ENCODE measurements around the gene CPNE4.
"Not testable (repeated sequence)": the region's sequence is repeated elsewhere in the genome, so short reads cannot be mapped to it uniquely, and the experiment has no call there.

CPNE4 gene

DNA sequence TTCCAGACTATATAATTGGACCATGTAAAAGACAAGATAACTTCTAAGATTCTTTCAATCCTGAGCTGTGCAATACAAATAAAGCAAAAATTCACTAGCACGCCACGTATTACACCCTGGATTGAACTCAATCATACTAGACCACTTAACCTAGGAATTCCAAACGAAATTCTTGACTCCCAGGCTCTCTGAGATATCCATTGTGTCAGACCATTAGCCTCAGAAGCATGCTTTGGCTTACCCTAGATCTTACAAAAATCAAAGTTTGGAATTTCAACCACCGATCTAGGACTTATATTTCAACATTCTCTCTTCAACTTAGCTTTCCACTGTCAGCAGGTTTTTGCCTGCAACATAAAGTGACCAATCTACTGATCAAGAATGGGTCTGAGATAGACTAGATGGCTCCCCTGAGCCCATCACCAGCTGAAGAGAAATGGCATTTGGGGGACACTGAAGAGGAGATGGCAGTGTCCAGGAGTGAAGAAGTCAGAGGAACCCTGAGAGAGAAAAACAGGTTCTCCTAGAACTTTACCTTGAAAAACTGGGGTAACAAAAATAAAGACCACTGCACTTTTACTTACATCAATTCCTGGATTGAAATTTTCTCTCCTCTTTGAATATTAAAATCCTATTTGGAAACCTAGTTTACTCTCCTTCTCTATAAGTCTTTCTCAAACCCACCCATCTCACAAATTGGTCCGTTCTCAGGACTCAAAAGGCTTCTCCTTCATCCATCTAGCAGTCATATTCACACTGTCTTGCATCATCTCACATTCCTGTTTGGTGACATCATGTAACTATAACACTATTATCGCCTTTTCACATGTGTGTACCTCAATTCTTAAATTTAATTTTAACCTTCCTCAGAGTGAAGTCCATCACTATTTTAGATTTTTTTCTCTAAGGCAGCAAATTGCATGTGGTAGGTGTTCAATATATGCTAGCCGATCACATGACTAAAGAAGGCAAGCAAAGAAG is 18.5 kb downstream of the CPNE4 start:
- DNase-seq: no peak

DNA sequence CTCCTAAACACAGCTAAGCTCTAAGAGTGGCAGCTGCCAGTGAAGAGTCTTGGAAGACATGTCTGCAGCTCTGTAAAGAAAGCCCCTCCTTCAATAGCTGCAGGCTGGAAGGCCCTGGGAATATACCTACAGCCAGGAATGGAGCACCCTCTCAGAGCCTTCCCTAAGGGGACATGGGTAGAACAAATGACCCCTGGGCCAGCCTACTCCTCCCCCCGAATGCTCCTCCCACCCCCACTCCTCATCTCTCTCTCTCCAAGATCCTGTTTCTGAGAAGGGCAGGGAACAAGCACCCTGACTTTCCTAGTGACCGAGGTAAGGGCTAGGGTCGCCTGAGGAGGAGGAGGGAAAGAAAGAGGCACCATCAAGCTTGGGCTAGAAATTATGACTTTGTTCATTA is 20.7 kb downstream of the CPNE4 start:
- DNase-seq: no peak

DNA sequence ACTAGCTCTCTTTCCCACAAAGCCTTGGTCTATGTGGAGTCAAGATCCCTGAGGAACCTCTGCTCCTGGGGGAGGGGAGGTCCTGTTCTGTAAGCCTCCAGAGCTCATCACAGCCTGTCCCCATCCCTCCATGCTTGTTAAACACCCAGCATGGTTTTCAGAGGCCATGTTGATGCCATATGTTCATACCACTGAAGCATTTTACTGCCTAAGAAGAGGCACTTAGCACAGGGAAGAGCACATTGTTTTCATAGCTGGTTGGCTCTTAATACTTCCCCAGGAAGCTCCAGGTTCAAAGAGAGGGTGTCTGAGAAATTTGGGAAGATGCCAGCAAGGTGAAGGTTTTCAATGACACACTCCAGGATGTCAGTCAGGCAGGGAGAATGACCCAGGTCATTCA is 25.6 kb downstream of the CPNE4 start:
- peak; percentile 17 for DNase-seq

DNA sequence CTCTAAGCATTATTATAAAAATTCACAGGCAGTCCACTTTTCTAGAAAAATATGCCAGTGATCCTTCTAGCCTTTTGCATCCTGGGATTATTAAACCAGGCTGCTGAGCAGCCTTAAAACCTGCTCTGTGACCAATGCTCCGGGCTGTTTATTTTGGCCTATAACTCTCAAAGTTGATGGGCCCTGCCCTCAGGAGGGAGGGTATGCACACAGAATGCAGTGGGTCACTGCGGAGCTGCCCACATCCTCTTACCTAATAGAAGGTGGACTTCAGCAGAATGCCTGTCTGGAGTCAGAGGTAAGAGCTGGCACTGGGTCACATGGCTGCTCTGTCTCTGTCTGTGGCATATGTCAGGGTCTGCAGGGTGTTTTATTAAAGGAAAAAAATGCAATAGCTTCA is 26.0 kb downstream of the CPNE4 start:
- DNase-seq: no peak

DNA sequence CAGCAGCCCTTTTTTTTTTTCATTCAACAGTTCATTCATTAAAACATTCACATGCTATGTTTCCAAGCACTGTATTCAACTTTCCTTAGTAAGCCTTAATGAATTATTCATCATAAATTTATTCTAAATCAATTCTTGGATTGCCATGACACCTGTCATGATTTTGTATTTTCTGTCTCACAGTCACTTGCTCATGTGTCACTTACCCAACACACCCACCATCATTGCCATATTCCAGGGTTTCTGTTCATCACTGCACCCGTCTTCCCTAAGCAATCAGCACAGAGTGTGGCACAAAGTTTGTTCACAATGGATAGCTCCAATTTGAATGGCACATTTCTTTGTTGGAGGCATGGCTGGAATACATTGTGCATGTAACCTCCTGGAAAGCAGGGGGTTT is 27.2 kb downstream of the CPNE4 start:
- DNase-seq: no peak

DNA sequence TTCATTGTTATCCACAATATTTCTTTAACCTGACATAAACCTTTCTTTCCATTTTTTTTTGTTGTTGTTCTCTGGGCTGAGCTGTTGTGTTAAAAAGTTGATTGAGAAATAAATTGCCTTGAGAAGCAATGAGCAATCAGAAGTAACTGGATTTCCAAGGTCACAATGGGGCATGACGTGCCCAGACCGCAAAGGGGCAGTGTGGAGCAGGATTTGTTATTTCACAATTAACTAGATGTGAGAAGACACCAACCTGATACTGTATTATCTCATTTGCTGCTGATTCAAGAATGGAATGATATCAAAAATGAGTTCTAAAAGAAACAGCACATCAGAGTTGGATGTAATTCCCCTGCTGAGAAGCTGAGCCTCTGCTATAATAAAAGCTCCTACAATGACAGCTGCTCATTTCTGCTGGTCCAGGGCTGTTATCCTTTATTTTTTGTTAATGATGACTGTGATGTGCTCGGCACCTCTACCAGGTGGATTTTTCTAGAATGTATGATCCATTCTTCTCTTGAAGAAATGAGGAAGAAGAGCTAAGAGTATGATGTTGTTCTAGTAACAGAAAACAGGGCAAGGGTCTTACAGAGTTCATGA is 28.1 kb downstream of the CPNE4 start:
- peak; percentile 30 for DNase-seq

DNA sequence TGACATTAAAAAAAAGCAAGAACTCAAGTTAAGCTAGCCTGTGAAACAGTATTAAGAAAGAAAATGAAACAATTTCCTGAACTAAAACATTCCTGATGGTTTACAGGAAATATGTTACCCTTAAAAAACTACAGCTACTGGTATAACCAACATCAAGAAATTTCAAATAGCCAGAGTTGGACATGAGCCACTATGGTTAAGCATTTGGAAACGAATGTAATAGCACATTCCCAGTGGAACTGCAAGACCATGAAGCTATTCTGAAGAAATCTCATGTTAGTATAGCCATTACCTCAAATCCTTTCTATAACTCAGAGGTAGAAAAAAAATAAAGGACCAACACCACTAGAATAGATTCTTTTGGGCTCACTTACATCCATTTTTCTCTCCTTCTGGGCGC is 30.2 kb downstream of the CPNE4 start:
- DNase-seq: no peak

DNA sequence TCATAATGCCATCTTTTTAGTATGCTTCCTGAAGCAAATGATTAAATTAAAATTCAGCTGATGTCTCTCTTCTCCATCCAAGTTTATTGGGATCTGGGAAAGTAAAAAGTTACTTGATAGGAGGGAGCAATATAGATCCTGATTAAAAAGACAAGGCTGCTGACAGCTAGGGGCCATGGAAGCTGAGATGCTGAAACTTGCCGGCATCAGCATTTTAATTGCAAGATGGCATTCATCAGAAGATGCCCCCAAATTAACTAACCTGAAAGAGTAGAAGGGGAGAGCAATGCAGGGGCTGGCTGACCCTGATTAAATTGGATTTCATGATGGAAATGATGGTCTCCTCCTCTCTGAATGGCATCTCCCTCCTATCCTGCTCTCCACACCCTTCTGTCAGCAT is 31.1 kb downstream of the CPNE4 start:
- DNase-seq: no peak

DNA sequence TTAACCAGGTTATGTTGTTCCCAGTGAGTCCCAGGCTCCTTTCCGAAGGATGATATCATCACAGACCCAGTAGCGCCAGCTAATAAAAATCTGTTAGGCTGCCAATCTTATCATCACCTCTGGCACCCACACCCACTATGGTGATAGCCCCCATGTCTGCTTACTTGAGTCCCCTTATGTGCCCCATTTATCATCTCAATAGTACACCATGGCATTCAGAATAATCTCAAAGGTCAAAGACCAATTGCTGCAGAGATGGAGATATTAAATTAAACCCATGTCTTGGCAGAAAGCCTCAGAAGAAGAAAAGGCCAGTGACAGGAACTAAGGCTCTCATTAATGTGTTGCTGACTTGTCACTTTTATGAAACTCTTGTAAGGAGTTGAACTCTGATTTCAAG is 32.8 kb downstream of the CPNE4 start:
- no peak for DNase-seq

DNA sequence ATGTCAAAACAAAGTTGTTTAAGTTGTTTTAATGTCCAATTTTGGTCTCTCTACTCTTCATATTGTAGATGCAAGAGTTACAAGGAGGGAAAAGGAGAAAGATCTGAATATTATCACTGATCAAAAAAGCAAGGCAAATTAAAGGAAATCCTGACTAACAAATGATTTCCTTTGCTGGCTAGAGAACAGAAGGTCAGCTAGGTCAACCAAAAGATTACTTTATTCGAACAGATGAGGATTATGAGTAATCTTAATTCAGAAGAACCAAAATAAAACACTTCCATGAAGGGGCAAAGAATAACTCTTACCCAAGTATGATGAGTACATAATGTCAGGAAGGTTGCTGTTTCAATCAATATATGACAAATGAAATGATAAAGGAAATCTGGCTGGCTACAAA is 33.8 kb downstream of the CPNE4 start:
- DNase-seq: no peak

DNA sequence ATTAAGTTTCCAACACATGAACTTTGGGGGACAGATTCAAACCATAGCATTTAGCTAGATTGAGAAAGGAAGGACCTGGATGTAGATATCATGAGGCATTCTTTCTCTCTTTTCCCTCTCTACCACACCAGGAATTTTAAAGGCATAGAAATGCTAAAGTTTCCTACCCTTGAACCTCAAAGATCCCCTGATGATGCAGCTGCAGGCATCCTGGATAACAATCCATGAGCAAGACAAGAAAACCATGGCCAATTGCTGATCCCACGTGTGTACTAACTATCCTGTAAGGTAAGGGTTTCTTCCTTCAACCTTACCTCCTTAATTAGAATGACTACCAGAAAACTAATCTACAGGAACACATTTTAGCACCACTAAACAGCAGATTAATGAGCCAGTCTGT is 36.8 kb downstream of the CPNE4 start:
- DNase-seq: no peak

DNA sequence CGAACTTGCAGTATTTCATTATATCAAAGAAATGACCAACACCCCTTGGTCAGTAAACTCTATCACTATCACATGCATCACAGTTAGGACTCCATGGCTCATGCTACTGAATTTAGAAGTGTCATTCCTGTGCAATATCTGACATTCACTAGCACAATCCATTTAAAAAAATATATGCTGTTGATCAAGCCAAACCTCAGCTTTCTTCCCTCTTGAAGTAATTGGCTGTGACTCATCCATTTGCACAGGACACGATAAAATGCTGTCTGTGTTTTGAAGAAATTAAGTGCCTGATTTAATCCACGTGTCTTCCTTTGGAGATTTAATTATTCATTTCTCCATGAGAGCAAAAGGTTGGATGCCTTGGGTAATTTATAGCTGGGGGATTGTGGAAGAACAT is 38.9 kb downstream of the CPNE4 start:
- no peak for DNase-seq

DNA sequence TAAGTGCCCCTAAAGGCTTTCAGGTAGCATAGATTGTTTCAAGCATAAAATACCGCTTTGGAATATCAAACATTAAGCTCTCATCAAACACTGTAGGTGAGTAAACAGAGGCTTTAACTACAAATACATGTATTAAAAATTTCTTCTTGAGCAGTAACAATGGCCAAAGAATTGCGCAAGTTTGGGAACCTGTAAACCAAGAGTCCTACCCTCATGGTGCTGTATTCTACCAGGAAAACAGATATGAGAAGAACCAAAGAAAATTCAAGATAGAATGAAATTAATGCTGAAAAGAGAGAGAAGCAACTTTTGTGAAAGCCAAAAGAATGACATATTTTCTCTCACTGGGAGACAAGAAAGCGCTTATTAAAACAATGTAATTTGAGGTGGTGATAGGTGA is 45.5 kb downstream of the CPNE4 start:
- no peak for DNase-seq

DNA sequence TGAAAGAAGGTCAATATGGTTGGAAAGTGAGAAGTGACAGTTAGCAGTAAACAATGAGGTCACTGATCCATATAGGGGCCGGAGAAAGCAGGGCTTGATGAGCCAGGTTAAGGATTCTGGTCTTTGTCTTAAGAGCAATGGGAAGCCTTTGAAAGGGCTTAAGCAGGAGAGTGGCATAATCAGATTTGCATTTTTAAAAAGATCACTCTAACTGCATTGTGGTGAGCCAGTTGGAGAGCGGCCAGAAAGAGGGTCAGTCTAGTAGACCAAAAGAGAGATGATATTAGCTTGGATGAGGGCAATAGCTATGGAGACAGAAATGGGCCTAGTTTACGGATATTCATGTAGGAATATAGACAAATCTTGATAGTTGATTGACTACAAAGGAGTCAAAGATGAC is 46.6 kb downstream of the CPNE4 start:
- no peak for DNase-seq

DNA sequence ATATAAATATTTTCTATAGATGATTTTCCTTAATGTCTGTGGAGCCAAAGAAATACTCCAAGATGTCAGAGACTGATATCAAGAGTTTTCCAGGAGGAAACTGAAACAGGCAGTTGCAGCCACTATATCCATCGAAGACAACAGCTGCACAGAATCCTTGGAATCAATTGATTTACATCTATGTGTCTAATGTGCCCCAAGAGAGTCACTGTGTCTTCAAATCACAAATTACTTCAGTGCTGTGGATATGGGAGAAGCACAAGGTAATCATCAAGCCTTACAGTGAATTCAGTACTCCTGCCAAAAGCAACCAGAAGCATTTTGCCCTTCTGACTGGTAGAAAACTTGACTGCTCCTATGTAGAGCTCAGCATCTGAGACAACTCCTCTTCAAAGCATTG is 51.1 kb downstream of the CPNE4 start:
- no peak for DNase-seq

DNA sequence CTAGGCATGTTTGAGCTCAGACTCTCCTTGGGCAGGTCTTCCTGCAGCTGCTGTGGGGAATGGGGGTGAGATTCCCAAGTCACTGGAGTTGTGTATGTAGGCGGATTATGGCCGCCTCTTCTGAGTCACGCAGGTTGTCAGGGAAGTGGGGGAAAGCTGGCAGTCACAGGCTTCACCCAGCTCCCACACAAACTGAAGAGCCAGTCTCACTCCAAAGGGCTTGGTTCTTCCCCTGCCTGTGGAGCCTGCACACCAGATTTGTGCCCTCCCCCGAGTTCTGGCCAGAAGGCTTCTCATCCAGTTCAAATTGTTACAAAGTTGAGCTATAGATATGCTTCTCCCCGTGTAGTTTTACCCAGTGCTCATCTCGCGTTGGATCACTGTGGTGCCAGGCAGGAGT is 53.5 kb downstream of the CPNE4 start:
- no peak for DNase-seq

DNA sequence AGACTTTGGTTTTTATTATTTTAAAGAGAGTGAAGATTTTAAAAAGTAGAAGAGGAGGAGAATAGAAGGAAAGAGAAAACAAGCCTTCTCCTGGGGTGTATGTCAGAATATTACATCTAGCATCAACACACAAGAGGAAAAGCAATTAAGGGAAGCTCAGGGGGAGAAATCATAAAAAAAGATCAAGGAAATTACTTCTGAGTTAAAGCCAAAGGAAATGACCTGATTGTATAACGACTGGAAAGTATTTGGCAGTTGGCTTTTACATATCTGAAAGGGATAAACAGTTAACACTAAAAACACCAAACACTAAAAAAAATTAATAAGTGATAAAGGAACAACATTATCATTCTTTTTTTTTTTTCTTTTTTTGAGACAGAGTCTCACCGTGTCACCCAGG is 58.4 kb downstream of the CPNE4 start:
- no peak for DNase-seq

DNA sequence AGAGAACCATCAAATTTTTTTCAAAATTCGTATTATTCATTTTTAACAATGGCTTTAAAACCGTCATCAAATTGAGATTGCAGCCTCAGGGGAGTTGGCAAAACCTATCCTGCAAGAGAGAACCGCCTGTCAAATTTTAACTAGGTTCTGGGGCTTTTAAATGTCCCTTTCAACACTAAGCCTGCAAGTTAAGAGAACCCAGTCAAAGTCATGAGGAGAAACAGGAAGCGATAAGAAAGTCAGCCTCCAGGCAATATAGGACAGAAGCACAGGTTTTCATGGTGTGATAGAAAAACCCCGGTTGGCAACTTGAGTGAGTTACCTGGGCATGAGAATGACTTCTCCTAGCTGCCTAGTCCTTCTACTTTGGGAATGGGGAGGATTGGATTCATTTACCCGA is 59.8 kb downstream of the CPNE4 start:
- no peak for DNase-seq

DNA sequence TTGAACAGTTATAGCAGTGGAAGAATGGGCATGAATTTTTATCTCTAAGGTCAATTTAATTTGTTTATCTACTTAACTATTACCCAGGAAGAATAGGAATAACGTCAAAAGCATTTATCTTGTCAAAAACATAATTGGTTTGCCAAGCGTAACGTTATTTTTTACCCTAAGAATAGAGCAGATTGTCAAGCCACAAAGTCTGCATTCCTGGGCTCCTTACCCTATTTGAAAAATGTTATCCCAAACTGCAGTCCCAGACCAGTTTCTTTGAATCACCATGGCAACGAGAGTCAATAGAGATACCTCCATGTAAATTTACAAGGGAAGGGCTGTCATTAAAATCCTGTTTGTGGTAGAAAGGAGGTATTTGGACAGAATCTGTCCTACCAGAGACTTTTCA is 61.1 kb downstream of the CPNE4 start:
- peak; percentile 35 for DNase-seq

DNA sequence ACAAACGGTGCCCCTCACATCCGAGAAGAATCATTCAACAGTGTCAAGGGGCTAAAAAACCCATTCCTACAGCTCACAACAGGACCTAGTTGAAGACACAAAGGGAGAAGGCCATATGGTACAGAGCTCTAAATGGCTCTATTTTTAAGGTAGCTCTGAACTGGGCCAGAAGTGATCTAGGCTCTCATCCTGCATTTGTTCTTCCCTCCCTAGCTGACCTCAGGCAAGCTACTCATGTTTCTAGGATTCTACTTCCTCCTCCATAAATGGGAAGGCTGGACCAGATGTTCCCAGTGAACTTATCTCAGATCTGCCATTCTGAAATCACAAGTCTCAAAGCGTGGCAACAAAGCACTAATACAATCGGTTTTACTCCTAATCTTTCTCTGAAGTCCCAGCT is 62.3 kb downstream of the CPNE4 start:
- DNase-seq: no peak

DNA sequence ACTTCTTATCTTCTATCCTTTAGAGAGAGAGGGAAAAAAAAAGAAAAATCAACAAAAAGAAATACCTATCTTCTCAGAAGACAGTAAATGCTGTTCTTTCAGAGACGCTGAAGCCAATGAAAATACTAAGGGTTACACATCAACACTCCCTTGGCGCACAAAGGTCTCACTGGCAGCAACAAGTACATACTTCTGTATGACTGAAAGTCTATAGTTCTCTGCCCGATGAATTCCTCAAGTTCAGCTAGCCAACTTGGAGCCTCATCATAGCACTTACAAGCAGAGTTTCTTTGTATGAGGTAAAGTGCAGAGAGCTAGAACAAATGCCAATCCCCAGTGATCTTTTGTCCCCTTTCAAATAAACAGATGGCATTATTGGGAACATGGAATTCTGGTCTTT is 62.7 kb downstream of the CPNE4 start:
- no peak for DNase-seq

DNA sequence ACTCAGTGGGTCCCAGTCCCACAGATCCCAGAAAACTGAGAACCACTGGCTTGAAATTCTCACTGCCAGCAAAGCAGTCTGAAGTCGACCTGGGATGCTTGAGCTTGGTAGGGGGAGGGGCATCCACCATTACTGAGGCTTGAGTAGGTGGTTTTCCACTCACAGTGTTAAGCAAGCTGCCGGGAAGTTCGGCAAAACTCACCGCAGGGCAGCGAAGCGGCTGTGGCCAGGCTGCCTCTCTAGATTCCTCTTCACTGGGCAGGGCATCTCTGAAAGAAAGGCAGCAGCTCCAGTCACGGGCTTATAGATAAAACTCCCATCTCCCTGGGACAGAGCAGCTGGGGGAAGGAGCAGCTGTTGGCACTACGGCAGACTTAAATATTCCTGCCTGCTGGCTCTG is 71.4 kb downstream of the CPNE4 start:
- DNase-seq: not testable (repeated sequence)

DNA sequence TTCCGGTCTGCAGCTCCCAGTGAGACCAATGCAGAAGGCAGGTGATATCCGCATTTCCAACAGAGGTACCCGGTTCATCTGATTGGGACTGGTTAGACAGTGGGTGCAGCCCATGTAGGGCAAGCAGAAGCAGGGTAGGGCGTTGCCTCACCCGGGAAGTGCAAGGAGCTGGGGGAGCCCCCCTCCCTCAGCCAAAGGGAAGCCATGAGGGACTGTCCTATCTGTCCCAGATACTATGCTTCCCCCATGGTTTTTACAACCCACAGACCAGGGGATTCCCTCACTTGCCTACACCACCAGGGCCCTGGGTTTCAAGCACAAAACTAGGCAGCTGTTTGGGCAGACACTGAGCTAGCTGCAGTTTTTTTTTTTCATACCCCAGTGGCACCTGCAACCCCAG is 71.8 kb downstream of the CPNE4 start:
- DNase-seq: no peak

DNA sequence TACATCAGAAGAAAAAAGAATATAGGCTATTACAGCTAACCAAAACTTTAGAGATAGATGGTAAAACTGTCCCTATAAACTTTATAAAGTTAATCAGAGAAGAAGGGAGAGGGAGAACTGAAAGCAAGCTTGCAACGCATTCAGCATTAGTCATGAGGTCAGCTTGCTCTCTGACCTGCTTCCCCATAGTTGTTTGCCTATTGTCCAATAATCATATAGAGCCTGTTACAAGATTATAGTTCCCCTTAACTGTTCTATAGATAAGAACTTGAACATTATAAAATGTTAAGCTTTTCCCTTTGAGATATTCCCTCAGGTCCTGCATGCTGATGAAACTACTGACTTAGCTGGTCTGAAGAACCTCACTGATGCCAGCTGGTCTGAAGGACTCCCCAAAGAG is 74.5 kb downstream of the CPNE4 start:
- DNase-seq: no peak

DNA sequence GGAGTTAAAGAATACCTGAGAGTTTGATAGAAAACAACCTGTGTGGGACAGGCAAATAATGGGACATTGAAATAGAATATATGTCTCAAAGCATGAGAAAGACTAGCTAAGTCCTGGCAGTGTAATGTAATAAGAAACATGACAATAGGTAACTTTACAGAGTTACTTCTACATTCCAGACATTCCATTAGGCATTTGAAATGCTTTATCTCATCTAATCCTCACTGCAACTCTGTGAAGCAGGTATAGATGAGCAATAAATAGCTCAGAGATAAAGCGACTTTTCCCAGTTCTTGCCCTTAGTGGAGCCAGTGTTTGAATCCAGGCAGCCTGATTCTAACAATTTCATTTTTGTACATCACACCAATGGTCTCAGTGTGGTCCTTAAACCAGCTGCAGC is 76.8 kb downstream of the CPNE4 start:
- no peak for DNase-seq

Data from eye (tissue), 1 donor.